Ishikawa (cell line): ENCODE data around the gene MPV17.

Experiments used
- CEBPB ChIP-seq: IDR thresholded peaks from 2 replicates; pipeline ENCODE4 v1.6.1; 2012
- CREB1 ChIP-seq: IDR thresholded peaks from 2 replicates; pipeline ENCODE4 v1.6.1; 2012; ENCODE audit warnings: low read depth
- EGR1 ChIP-seq: IDR thresholded peaks from 2 replicates; pipeline ENCODE4 v1.6.1; 2012
- EP300 ChIP-seq: IDR thresholded peaks from 2 replicates; pipeline ENCODE4 v1.6.1; 2012; ENCODE audit warnings: borderline replicate concordance
- FOXM1 ChIP-seq: IDR thresholded peaks from 2 replicates; pipeline ENCODE4 v1.6.1; 2012; ENCODE audit warnings: low read depth, borderline replicate concordance
- NFIC ChIP-seq: IDR thresholded peaks from 2 replicates; pipeline ENCODE4 v1.6.1; 2012
- RAD21 ChIP-seq: IDR thresholded peaks from 2 replicates; pipeline ENCODE4 v1.6.1; 2012; ENCODE audit warnings: low read depth
- TAF1 ChIP-seq: IDR thresholded peaks from 2 replicates; pipeline ENCODE4 v1.6.1; 2012; ENCODE audit warnings: low read depth, mild to moderate bottlenecking
- TCF12 ChIP-seq: IDR thresholded peaks from 2 replicates; pipeline ENCODE4 v1.6.1; 2012; ENCODE audit warnings: low read depth
- TEAD4 ChIP-seq: IDR thresholded peaks from 2 replicates; pipeline ENCODE4 v1.6.1; 2012
- YY1 ChIP-seq: IDR thresholded peaks from 2 replicates; pipeline ENCODE4 v1.6.1; 2012; ENCODE audit warnings: low read depth
- ZBTB7A ChIP-seq: IDR thresholded peaks from 2 replicates; pipeline ENCODE4 v1.6.1; 2012; ENCODE audit warnings: low read depth
- TF ChIP-seq, protein P1 (sequence below): IDR thresholded peaks from 2 replicates; pipeline ENCODE4 v1.6.1; 2012
- TF ChIP-seq, protein P2 (sequence below): IDR thresholded peaks from 2 replicates; pipeline ENCODE4 v1.6.1; 2012
- TF ChIP-seq, protein P3 (sequence below): IDR thresholded peaks from 2 replicates; pipeline ENCODE4 v1.6.1; 2012; ENCODE audit warnings: low read depth, mild to moderate bottlenecking

MPV17 gene

DNA sequence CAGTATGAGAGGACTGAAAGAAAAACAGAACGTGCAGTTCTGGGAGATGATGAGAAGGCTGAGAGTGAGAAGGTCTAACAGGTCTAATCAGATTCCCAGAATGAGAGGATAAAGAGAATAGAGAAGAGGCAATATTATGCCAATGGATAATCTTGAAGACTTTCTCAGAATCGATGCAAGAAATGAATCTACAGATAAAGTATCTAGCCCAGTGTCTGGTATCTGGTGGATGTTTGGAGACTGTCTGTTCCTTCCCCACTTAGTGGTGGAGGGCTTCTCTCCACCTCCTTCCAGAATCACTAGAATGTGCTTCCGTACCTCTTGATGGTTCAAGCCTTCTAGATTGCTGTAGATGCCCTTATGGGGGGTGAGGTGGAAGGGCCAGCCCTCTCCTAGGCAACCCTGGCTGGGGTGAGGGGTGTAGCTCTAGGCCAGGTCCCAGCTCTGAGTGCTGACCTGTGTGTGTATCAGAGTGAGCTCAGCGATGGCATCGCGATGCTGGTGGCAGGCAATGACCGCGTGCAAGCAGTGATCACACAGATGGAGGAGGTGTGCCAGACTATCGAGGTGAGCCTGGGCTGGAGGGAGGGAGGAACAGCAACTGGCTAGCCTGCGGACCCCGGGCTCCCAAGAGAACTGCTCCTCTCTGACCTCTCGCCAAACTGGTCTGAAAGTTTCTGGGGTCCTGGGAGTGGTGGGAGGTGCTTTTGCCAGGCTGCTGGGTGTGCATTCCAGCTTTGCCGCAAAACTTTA is 18.2 kb downstream of the MPV17 start:
- TF ChIP-seq, protein P1, sequence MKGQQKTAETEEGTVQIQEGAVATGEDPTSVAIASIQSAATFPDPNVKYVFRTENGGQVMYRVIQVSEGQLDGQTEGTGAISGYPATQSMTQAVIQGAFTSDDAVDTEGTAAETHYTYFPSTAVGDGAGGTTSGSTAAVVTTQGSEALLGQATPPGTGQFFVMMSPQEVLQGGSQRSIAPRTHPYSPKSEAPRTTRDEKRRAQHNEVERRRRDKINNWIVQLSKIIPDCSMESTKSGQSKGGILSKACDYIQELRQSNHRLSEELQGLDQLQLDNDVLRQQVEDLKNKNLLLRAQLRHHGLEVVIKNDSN: no peak
- TF ChIP-seq YY1 (no peak), TEAD4 (no peak), ZBTB7A (no peak), NFIC (no peak)

DNA sequence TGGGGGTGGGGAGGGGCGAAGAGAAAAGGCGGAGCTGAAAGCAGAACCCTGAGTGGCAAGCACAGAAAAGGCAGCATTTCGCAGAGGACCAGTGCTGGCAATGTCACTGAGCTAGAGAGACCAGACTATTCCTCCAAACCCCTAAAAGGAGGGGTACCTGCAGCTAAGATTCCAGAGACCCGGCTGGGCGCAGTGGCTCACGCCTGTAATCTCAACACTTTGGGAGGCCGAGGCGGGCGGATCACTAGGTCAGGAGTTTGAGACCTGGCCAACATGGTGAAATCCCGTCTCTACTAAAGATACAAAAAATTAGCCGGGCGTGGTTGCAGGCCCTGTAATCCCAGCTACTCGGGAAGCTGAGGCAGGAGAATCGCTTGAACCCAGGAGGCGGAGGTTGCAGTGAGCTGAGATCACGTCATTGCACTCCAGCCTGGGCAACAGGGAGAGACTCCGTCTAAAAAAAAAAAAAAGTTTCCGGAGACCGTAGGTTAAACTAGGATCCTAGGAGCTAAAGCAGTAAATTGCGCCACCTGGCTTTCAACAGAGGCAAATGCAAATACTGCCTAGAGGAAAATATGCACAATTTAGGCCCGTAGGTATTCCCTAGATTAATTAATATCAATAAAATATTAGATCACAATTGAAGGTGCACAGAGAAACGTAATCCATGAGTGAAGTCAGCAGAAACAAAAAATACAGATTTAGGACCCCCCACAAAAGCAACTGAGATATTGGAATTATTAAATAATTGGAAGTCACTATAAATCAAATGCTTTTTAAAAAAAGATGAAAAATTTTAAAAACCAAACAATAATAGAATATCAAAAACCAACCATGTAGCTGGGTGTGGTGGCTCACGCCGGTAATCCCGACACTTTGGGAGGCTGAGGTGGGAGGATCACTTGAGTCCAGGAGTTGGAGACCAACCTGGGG is 19.5 kb downstream of the MPV17 start:
- TF ChIP-seq, protein P2, sequence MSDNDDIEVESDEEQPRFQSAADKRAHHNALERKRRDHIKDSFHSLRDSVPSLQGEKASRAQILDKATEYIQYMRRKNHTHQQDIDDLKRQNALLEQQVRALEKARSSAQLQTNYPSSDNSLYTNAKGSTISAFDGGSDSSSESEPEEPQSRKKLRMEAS: no peak
- TF ChIP-seq RAD21: peak; percentile 80
- no peak for TF ChIP-seq TEAD4

DNA sequence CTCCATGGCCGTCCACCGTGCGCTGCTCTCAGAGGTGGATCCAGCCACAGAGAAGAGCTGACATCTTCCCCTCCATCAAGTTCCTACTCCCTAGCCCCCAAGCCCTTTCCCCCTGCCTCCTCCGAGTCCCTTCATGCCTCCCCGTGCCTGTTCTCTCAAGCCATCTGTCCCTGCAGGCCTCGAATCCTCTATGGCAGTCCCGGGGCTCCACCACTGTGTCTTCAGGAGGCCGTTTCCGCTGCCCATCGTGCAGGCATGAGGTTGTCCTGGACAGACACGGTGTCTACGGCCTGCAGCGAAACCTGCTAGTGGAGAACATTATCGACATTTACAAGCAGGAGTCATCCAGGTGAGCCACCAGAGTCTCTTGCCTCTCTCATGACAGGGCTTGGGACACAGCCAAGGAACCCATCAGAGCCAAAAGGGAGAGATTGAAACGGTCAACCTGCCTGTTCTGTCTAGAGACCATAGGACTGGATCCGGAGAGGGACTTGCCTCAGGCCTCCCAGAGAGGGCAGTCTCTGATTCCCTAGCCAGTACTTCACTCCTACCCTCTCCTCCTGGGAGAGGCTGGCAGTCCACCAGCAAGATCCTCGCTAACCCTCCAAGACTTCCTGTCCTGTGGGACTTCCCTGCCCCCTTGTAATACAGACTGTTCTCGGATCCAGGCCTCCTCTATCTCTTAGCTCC is 24.4 kb downstream of the MPV17 start:
- TF ChIP-seq, protein P3, sequence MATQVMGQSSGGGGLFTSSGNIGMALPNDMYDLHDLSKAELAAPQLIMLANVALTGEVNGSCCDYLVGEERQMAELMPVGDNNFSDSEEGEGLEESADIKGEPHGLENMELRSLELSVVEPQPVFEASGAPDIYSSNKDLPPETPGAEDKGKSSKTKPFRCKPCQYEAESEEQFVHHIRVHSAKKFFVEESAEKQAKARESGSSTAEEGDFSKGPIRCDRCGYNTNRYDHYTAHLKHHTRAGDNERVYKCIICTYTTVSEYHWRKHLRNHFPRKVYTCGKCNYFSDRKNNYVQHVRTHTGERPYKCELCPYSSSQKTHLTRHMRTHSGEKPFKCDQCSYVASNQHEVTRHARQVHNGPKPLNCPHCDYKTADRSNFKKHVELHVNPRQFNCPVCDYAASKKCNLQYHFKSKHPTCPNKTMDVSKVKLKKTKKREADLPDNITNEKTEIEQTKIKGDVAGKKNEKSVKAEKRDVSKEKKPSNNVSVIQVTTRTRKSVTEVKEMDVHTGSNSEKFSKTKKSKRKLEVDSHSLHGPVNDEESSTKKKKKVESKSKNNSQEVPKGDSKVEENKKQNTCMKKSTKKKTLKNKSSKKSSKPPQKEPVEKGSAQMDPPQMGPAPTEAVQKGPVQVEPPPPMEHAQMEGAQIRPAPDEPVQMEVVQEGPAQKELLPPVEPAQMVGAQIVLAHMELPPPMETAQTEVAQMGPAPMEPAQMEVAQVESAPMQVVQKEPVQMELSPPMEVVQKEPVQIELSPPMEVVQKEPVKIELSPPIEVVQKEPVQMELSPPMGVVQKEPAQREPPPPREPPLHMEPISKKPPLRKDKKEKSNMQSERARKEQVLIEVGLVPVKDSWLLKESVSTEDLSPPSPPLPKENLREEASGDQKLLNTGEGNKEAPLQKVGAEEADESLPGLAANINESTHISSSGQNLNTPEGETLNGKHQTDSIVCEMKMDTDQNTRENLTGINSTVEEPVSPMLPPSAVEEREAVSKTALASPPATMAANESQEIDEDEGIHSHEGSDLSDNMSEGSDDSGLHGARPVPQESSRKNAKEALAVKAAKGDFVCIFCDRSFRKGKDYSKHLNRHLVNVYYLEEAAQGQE: no peak
- TF ChIP-seq ZBTB7A: no peak
- no peak for TF ChIP-seq TAF1
- no peak for TF ChIP-seq RAD21
- TF ChIP-seq TCF12: no peak
- no peak for TF ChIP-seq CREB1
- TF ChIP-seq TEAD4: no peak
- TF ChIP-seq NFIC: no peak

DNA sequence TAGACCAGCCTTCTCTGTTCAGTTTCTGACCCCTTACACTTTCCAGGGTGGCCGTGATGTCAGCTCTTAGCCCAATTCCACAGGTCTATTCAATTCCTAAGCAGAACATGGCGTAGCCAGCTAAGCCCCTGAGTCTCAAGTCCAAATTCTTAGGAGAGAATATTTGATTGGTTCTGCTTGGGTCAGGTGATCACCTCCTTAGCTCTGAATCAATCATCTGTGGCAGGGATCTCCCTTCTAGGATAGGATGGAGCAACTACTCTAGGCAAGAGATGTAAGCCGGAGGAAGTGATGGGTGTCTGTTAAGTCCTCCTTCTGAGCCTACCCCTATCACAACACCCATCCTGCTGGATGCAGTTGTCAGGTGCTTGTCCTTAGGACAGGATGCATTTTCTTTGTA is 25.7 kb downstream of the MPV17 start:
- TF ChIP-seq NFIC (no peak), ZBTB7A (no peak), CEBPB (no peak), TAF1 (no peak), TCF12 (no peak), CREB1 (no peak), EP300 (no peak), YY1 (no peak), FOXM1 (no peak), TEAD4 (no peak), EGR1 (no peak), RAD21 (no peak)
- TF ChIP-seq, protein P3: no peak
- TF ChIP-seq, protein P1: no peak
- TF ChIP-seq, protein P2: no peak

DNA sequence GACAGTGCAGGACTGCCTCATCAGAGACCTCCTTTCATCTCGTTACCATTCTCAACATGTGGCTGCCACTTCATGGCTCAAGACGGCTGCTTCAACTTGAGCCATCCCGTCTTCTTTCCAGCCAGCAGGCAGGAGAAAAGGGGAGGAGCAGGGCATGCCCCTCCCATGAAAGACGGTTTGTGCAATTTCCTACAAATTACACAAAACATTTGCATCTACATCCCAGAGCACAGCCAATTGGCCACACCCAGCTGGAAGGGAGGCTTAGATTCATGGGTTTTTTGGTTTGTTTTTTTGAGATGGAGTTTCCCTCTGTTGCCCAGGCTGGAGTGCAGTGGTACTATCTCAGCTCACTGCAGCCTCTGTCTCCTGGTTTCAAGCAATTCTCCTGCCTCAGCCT is 26.4 kb downstream of the MPV17 start:
- TF ChIP-seq CEBPB (no peak), FOXM1 (no peak), TAF1 (no peak), YY1 (no peak), CREB1 (no peak), EP300 (no peak), RAD21 (no peak), ZBTB7A (no peak), EGR1 (no peak)
- TF ChIP-seq, protein P1: no peak
- TF ChIP-seq, protein P2: no peak
- TF ChIP-seq, protein P3: no peak
